Mesodermal cell (in vitro differentiated cells): ENCODE measurements around the gene CEP162. TPM values are rescaled to one million over a fixed set of nuclear protein-coding genes. Genes with fewer than 3 reads are reported as not detected.
A peak's percentile ranks its signal among the peaks of the same experiment; 100 is the strongest.

Experiments
- H3K27ac ChIP-seq: 2 replicates; pipeline ENCODE4 v1.7.0; 2013; ENCODE audit warnings: mild to moderate bottlenecking, low read depth, low read length, moderate library complexity; ENCODE audit not compliant: severe bottlenecking
- H3K36me3 ChIP-seq: 2 replicates; pipeline ENCODE4 v1.7.1; 2013; ENCODE audit warnings: mild to moderate bottlenecking, low read length, moderate library complexity; ENCODE audit not compliant: control insufficient read depth, insufficient read depth
- H3K4me1 ChIP-seq: one replicate; pipeline ENCODE4 v1.7.1; 2013; ENCODE audit warnings: mild to moderate bottlenecking, low read length; ENCODE audit not compliant: insufficient read depth, control insufficient read depth, poor library complexity, severe bottlenecking
- H3K4me3 ChIP-seq: 2 replicates; pipeline ENCODE4 v1.7.0; 2013; ENCODE audit warnings: low read length, control low read depth, mild to moderate bottlenecking; ENCODE audit not compliant: insufficient read depth, poor library complexity, severe bottlenecking; ENCODE audit errors: extremely low read depth
- H3K9me3 ChIP-seq: 2 replicates; pipeline ENCODE4 v1.7.1; 2013; ENCODE audit warnings: mild to moderate bottlenecking, low read length, moderate library complexity; ENCODE audit not compliant: control insufficient read depth
- WGBS, 2 experiments: methylation state at CpG; one replicate each; pipeline ENCODE4 v1.1.5; 2013; ENCODE audit warnings: missing lambda C conversion rate in 2 of 2; ENCODE audit not compliant: insufficient coverage in 2 of 2; 5-methylcytosine and 5-hydroxymethylcytosine counted together
- polyA plus RNA-seq, 2 experiments: library from polyadenylated mRNA; stranded (reverse); fragments of 50-300 nt; gene quantifications; one replicate each; pipeline ENCODE4 v1.2.3, GENCODE V29; 2013

Gene CEP162, protein sequence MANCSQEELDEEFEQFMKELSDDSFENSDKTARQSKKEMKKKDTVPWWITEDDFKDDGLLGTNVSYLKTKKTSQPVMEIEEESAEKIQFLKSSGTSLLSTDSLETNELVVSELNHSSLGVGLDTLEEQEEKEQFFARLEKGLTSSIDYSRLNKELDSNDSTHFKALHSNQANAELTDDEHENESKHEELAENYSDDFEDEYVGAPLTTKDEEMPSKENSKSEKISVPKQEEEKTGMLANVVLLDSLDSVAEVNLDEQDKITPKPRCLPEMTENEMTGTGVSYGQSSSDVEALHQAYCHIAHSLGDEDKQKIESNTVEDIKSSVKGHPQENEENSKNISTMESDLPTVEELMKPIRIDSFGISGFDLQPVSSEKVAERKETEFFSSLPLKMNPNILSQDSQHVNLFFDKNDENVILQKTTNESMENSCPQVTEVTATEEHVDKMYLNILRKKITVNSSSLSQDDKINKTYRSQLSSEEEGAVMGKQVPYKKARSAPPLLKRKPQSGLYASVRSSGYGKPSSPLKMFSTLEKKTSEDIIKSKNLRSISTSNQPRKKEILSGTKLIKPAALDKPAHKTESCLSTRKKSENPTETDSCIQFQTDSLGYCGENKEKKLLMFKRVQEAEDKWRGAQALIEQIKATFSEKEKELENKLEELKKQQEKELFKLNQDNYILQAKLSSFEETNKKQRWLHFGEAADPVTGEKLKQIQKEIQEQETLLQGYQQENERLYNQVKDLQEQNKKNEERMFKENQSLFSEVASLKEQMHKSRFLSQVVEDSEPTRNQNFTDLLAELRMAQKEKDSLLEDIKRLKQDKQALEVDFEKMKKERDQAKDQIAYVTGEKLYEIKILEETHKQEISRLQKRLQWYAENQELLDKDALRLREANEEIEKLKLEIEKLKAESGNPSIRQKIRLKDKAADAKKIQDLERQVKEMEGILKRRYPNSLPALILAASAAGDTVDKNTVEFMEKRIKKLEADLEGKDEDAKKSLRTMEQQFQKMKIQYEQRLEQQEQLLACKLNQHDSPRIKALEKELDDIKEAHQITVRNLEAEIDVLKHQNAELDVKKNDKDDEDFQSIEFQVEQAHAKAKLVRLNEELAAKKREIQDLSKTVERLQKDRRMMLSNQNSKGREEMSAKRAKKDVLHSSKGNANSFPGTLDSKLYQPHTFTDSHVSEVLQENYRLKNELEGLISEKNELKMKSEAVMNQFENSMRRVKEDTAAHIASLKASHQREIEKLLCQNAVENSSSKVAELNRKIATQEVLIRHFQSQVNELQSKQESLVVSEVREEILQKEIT (N-terminal part only)
- 8.2 TPM for polyA plus RNA-seq (2013, experiment 1 of 2)
- polyA plus RNA-seq (2013, experiment 2 of 2), result 10.5 TPM

DNA sequence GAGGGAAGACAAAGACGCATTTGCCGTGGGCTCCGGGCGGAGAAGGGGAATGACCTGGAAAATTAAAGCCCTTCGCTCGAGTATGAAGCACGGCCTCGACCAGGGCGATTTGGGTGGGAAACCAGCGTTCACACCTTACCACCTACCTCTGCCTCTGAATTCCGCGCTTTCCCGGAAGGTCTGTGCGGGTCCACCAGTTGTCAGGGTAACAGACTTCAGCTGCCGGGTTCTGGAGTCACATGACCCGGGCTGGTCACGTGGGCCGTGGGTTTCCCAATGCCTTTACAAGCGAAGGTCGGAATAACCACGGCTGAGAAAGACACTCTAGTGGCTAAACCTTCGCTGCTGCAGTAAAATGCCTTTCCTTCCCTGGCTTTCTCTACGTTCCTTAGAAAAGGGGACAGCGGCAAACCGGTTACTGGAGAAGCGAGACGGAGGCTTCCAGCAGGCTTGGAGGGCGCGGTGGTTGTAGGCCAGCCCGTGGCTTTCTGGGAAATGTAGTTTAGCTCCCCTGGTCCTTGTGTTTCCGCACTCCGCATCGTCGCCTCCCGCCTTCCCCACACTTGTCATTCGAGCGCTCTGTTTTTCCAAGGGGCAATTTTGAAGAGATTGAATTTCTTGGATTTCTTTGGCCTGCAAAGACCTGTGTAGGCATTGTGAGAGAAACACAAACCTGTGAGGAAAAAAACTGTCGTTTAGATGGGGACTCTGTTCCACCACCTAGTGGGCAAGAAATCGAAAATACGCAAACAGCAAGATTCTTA lies at the start of gene CEP162:
TSS of gene CEP162 (minus strand) at position 210 of the 764 bp plus-strand sequence. CDS start 1,250 bp downstream, outside the sequence.
- Histone ChIP-seq H3K4me3 (peak within 1 kb of the TSS; percentile 82), H3K36me3 (no peaks in the 10 kb centered on the region), H3K4me1 (no peaks in the 10 kb centered on the region), H3K9me3 (no peaks in the 10 kb centered on the region), H3K27ac (peak within 1 kb of the TSS; percentile 52)
- WGBS, 2 experiments, result 0 to 1% methylated on average over 20 to 29 of the region's 40 CpGs

DNA sequence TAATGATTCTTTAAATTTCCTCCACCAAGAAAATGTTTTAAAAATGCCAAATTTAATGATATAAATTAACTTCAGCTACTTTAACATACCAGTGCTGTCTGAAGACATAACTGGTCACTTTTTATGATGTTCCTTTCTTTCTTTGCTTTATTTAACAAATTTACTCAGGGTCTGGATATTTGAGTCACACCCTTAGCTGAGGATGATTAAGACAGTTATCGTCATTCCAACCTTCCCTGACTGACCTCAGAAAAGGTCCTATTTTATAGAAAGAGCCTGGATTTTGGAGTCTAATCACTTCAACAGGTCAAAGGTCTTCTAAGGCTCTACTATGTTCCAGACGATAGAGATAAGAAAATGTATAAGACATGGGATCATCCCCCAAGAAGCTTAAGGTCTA lies 47.4 kb upstream of the CEP162 start:
- H3K9me3 ChIP-seq, result no peaks in the 10 kb centered on the region

DNA sequence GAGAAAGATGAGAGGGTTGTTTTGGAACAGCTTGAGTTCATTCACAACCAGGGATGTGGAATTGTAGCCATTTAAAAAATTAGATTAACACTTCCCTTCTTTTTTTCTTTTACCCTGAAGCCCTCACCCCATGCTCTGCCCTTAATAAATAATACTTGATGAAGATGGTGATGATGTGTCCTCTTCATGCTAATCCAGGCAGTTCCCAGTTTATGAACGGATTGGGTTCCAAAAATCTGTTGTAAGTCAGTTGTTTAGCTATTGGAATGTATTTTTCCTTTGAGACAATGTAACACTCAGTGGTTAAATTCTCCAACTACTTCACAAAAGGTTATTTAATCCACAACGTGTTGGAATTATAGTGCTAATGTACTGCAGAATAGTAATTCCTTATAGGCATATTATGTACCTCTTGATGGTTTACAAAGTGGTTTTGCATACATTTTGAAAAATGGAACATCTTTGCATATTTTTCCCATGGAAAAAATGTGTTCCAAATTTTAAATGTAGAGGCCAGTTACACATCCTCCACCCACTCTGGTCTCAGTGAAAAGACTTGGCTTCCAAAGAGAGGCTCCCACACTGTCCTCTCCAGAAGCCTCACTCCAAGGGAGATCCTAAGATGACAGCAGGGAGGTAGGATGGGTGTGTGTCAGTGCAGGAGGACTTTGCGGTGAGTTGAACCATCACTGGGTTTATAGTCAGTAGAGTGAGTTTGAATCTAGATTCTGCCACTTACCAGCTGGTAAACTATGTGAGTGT lies 45.8 kb upstream of the CEP162 start:
- Histone ChIP-seq H3K27ac (no peak overlapping the region), H3K4me1 (no peaks in the 10 kb centered on the region), H3K9me3 (no peaks in the 10 kb centered on the region), H3K4me3 (no peak overlapping the region), H3K36me3 (no peaks in the 10 kb centered on the region)
- 100% methylated on average over 1 of the region's 3 CpGs for WGBS, 2 experiments

More for the DNA sequence above, 47.4 kb upstream of the CEP162 start:
- Histone ChIP-seq H3K4me3 (no peak overlapping the region), H3K4me1 (peaks cover under 1% of the 10 kb centered on the region), H3K27ac (no peak overlapping the region), H3K36me3 (no peaks in the 10 kb centered on the region)
- 50 to 80% methylated on average over 1 of the region's 2 CpGs for WGBS, 2 experiments

DNA sequence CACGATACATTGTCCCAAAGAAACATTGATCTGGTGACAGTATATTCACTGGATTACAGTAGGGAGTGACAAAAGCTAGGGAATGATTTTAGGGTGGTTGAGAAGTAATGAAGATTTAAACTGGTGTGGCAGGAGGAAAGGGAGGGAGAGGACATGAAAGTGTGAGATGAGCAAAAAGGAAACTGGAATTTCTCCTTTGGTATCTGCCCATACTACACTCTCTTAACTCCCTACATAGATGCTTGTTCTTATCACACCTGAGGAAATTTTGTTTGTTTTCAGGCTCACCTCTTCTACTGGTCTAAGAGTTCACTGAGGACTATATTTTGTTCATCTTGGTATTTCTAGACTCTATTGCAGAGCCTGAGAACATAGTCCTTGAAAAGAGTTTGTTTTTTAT lies 44.9 kb upstream of the CEP162 start:
- Histone ChIP-seq H3K9me3 (no peaks in the 10 kb centered on the region), H3K4me1 (no peaks in the 10 kb centered on the region), H3K36me3 (no peaks in the 10 kb centered on the region), H3K4me3 (no peak overlapping the region), H3K27ac (no peak overlapping the region)
- 86% methylated on average over 1 of the region's 1 CpG for WGBS, 2 experiments

DNA sequence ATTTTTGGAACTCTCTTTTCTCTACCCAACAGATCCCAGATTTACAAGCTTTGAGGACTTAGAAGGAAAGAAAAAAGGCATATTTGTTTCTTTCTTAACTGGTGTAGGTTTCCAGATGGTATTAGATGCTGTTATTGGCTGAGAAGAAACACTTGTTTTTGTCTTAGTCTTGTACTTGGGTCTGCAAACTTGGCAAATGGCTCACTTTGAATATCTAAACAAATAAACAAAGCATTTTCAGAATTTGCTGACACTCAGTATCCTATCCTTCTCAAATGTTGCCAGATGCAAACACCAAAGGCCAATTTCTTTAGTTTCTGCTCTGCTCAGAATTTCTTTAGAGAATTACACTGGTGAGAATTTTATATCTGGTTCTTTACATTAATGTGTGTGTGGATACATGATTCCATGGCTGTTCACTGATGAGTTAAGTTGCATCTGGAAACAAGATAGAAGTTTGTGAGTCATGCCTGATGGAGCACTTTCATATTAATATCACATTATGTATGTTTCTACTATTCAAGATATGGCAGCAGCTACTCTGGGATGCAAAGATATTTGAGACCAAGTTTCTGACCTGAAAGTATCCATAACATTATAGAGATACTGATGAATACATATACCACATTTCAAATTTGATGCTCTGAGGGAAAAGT lies 43.7 kb upstream of the CEP162 start:
- Histone ChIP-seq H3K27ac (no peak overlapping the region), H3K36me3 (no peaks in the 10 kb centered on the region)

DNA sequence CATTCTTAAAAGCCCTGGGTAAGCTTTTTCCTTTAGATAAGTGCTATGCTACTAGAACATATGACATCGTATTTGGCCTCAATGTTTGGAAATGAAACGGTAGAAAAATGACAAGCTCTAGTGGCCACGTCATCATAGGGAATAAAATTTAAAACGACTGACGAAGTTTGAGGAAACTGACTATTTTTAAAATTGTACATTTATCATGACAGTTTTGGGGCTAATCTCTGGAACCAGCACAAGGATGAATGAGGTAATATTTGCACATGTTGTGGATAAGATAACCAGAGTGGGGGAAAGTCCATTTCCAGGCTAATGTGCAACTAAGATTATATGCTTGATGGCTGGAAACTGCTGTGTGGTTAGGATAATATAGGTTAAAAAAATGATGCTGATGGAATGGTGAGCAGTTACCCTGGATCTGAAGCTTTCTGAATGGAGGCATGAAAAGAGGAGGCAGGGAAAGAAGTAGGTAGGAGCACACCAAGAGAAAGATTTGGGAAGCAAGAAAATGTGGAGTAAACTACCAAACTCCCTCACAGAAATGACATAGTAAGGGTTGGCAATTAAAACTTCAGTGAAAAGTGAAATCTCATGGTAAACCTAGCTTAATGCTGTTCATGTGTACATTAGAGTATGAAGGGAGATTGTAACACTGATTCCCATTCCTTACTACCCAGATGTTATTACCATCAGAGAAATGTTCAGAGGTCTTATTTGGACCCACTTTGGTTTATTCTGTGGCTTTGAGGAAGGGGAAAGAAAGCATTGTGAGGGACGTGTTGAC lies 42.7 kb upstream of the CEP162 start:
- no peak overlapping the region for H3K4me3 ChIP-seq
- WGBS, 2 experiments, result 89 to 93% methylated on average over 4 of the region's 6 CpGs
- no peaks in the 10 kb centered on the region for H3K4me1 ChIP-seq
- H3K36me3 ChIP-seq, result no peaks in the 10 kb centered on the region
- H3K27ac ChIP-seq, result no peak overlapping the region
- no peaks in the 10 kb centered on the region for H3K9me3 ChIP-seq

More for the DNA sequence above, 43.7 kb upstream of the CEP162 start:
- Histone ChIP-seq H3K9me3 (no peaks in the 10 kb centered on the region), H3K4me1 (no peaks in the 10 kb centered on the region), H3K4me3 (no peak overlapping the region)

DNA sequence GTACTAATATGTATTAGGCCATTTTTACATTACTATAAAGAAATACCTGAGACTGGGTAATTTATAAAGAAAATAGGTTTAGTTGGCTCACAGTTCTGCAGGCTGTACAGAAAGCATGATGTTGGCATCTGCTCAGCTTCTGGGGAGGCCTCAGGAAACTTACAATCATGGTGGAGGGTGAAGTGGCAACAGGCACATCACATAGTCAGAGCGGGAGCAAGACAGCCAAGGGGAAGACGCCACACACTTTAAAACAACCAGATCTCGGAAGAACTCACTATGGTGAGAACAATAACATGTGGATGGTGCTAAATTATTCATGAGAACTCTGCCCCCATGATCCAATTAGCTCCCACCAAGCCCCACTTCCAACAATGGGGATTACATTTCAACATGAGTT lies 41.3 kb upstream of the CEP162 start:
- 100% methylated on average over 1 of the region's 3 CpGs; no CpG with 5 or more reads in 1 of the 2 experiments for WGBS, 2 experiments
- no peak overlapping the region for H3K4me3 ChIP-seq
- no peak overlapping the region for H3K27ac ChIP-seq
- H3K4me1 ChIP-seq, result no peaks in the 10 kb centered on the region
- H3K9me3 ChIP-seq, result no peaks in the 10 kb centered on the region
- H3K36me3 ChIP-seq, result no peaks in the 10 kb centered on the region

DNA sequence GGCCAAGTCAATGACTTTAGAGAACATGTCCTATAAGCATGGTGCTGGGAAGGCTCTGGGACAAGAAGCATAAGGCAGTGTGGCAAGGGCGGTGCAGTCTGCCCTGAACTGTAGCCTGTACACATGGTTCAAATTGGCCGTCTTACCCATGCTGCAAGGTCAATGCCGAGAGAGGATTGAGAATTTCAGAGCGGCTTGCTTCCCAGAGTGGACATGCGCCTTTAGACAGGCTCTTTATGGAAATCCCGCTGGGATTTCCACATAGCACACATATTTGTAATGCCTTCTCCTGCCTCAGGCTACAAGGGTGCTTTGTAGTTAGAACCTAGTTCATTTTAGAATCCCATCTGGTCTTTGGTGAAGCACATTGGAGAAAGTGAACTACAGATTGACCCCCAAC lies 36.1 kb upstream of the CEP162 start:
- no peaks in the 10 kb centered on the region for H3K9me3 ChIP-seq
- no peak overlapping the region for H3K4me3 ChIP-seq
- H3K27ac ChIP-seq, result no peak overlapping the region
- H3K36me3 ChIP-seq, result no peaks in the 10 kb centered on the region
- 82 to 96% methylated on average over 4 of the region's 6 CpGs for WGBS, 2 experiments
- H3K4me1 ChIP-seq, result peaks cover under 1% of the 10 kb centered on the region
